Neural progenitor cell (in vitro differentiated cells): ENCODE results near the gene KLK14. TPM values are rescaled to one million over a fixed set of nuclear protein-coding genes. Genes with fewer than 3 reads are reported as not detected.

Experiments used
- DNase-seq: peaks from one replicate; pipeline ENCODE4 v3.0.0-alpha.2; 2016; ENCODE audit warnings: low spot score
- H2AFZ ChIP-seq: fragments of 200-600 bp; sonication (generic); replicated peaks from 2 replicates; pipeline ENCODE4 v1.6.1; 2016; ENCODE audit warnings: antibody characterized with exemption
- H3F3A ChIP-seq: fragments of 200-600 bp; sonication (generic); 2 replicates; pipeline ENCODE4 v1.6.1; 2016; ENCODE audit warnings: antibody characterized with exemption, low read depth
- H3K27ac ChIP-seq: fragments of 200-600 bp; sonication (generic); 2 replicates; pipeline ENCODE4 v1.5.1; 2016; ENCODE audit warnings: mild to moderate bottlenecking
- H3K27me3 ChIP-seq: fragments of 200-600 bp; sonication (generic); 2 replicates; pipeline ENCODE4 v1.6.1; 2016; ENCODE audit warnings: mild to moderate bottlenecking, moderate library complexity
- H3K36me3 ChIP-seq: fragments of 200-600 bp; sonication (generic); 2 replicates; pipeline ENCODE4 v1.5.1; 2016
- H3K4me1 ChIP-seq: fragments of 200-600 bp; sonication (generic); 2 replicates; pipeline ENCODE4 v1.6.1; 2016; ENCODE audit warnings: mixed run types
- H3K4me2 ChIP-seq: fragments of 200-600 bp; sonication (generic); 2 replicates; pipeline ENCODE4 v1.6.1; 2016
- H3K4me3 ChIP-seq: fragments of 200-600 bp; sonication (generic); 2 replicates; pipeline ENCODE4 v1.5.1; 2016
- H3K79me2 ChIP-seq: fragments of 200-600 bp; sonication (generic); 2 replicates; pipeline ENCODE4 v1.6.1; 2016; ENCODE audit warnings: low read depth
- H3K9ac ChIP-seq: fragments of 200-600 bp; sonication (generic); 2 replicates; pipeline ENCODE4 v1.6.1; 2016
- H3K9me3 ChIP-seq: fragments of 200-600 bp; sonication (generic); 2 replicates; pipeline ENCODE4 v1.5.1; 2016; ENCODE audit warnings: low read depth
- H4K20me1 ChIP-seq: fragments of 200-600 bp; sonication (generic); 2 replicates; pipeline ENCODE4 v1.6.1; 2016; ENCODE audit warnings: low read depth
- H3K27ac Mint-ChIP-seq: 3 replicates; pipeline ENCODE4 v1.8.0; 2021; ENCODE audit warnings: mixed read lengths
- H3K27me3 Mint-ChIP-seq: 2 replicates; pipeline ENCODE4 v1.8.0; 2022; ENCODE audit warnings: low read depth, mild to moderate bottlenecking, inconsistent platforms, moderate library complexity, mixed read lengths; ENCODE audit not compliant: insufficient read depth
- H3K36me3 Mint-ChIP-seq: 3 replicates; pipeline ENCODE4 v1.8.0; 2021; ENCODE audit warnings: mixed read lengths
- H3K4me1 Mint-ChIP-seq: 3 replicates; pipeline ENCODE4 v1.8.0; 2021; ENCODE audit warnings: mixed read lengths
- H3K4me3 Mint-ChIP-seq: 3 replicates; pipeline ENCODE4 v1.8.0; 2021; ENCODE audit warnings: mild to moderate bottlenecking, moderate library complexity, mixed read lengths
- H3K9me3 Mint-ChIP-seq: 3 replicates; pipeline ENCODE4 v1.8.0; 2020; ENCODE audit warnings: mixed read lengths
- EZH2 ChIP-seq: fragments of 200-600 bp; sonication (generic); IDR thresholded peaks from 2 replicates; pipeline ENCODE4 v1.6.1; 2017; ENCODE audit warnings: antibody characterized with exemption, mild to moderate bottlenecking, moderate library complexity
- EZH2phosphoT487 ChIP-seq: fragments of 200-600 bp; sonication (generic); IDR thresholded peaks from 2 replicates; pipeline ENCODE4 v1.6.1; 2017; ENCODE audit warnings: antibody characterized with exemption
- total RNA-seq: library from RNA; depleted of rRNA; stranded (reverse); fragments of >200 nt; gene quantifications from 2 replicates; pipeline ENCODE4 v1.2.3, GENCODE V29; 2015; ENCODE audit warnings: low replicate concordance
- TF ChIP-seq, protein P1 (sequence below): fragments of 200-600 bp; sonication (generic); IDR thresholded peaks from 2 replicates; pipeline ENCODE4 v1.5.1; 2017; ENCODE audit warnings: antibody characterized with exemption, mild to moderate bottlenecking

The KLK14 gene
- total RNA-seq, 1 donor from 2014 or later = not detected

- H3K9me3 Mint-ChIP-seq = no peaks in the 10 kb centered on the region
Measured at GRCh38 chr19:51123381-51123800, 40.7 kb upstream of the KLK14 start.

DNA sequence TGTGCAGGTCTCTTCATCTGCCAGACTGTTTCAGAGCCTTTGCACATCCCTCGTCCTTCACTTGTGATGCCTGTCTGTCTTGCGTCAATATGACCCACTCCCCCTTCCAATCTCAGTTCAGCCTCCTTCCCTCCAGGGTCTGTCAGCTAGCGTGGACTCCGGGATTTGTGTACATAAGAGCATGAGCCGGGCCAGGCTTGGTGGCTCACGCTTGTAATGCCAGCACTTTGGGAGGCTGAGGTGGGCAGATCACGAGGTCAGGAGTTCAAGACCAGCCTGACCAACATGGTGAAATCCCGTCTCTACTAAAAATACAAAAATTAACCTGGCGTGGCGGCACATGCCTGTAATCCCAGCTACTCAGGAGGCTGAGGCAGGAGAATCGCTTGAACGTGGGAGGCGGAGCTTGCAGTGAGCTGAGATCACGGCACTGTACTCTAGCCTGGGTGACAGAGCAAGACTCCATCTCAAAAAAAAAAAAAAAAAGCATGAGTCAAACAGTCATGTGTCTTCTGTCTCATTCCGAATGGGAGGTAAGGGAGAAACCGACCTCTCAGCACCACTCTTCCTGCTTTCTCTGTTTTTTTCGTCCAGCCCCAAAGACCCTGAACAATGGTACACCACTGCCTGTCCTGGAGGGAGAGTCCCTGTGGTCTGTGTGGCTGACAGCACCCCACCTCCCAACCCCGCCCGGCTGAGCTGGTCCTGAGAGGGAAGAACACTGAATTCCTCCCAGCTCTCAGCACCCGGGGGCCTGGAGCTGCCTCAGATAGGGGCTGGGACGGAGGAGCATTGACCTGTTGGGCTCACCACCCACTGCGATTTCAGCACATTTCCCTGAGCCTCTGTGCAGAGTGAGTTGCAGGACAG lies 39.7 kb upstream of the KLK14 start:
- Mint-ChIP-seq H3K27me3 (peaks cover 8% of the 10 kb centered on the region), H3K27ac (peak overlapping the region; percentile 76), H3K4me1 (no peaks in the 10 kb centered on the region)

More at GRCh38 chr19:51123381-51123800, 40.7 kb upstream of the KLK14 start:
- DNase-seq = no peak
- Histone ChIP-seq H3F3A (no peaks in the 10 kb centered on the region), H3K4me3 (no peak overlapping the region), H3K9ac (no peak overlapping the region), H3K4me1 (no peaks in the 10 kb centered on the region), H3K9me3 (no peaks in the 10 kb centered on the region), H3K27ac (no peak overlapping the region), H4K20me1 (no peaks in the 10 kb centered on the region), H3K79me2 (no peaks in the 10 kb centered on the region), H2AFZ (no peak overlapping the region), H3K4me2 (no peak overlapping the region), H3K27me3 (no peaks in the 10 kb centered on the region), H3K36me3 (no peaks in the 10 kb centered on the region)
- Mint-ChIP-seq H3K36me3 (no peaks in the 10 kb centered on the region), H3K27ac (no peak overlapping the region), H3K4me3 (no peak overlapping the region), H3K27me3 (peaks cover 8% of the 10 kb centered on the region), H3K4me1 (no peaks in the 10 kb centered on the region)
- TF ChIP-seq, protein P1, sequence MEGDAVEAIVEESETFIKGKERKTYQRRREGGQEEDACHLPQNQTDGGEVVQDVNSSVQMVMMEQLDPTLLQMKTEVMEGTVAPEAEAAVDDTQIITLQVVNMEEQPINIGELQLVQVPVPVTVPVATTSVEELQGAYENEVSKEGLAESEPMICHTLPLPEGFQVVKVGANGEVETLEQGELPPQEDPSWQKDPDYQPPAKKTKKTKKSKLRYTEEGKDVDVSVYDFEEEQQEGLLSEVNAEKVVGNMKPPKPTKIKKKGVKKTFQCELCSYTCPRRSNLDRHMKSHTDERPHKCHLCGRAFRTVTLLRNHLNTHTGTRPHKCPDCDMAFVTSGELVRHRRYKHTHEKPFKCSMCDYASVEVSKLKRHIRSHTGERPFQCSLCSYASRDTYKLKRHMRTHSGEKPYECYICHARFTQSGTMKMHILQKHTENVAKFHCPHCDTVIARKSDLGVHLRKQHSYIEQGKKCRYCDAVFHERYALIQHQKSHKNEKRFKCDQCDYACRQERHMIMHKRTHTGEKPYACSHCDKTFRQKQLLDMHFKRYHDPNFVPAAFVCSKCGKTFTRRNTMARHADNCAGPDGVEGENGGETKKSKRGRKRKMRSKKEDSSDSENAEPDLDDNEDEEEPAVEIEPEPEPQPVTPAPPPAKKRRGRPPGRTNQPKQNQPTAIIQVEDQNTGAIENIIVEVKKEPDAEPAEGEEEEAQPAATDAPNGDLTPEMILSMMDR = no peak
- TF ChIP-seq EZH2phosphoT487 (no peak), EZH2 (no peak)

GRCh38 chr19:51121257-51121656 lies 38.6 kb upstream of the KLK14 start:
- Mint-ChIP-seq H3K27me3 (peaks cover 11% of the 10 kb centered on the region), H3K36me3 (no peaks in the 10 kb centered on the region), H3K9me3 (no peaks in the 10 kb centered on the region), H3K4me3 (no peak overlapping the region), H3K4me1 (no peaks in the 10 kb centered on the region), H3K27ac (no peak overlapping the region)
- H3K27ac ChIP-seq = no peak overlapping the region
- H3K36me3 ChIP-seq = no peaks in the 10 kb centered on the region
- no peaks in the 10 kb centered on the region for H3K9me3 ChIP-seq
- TF ChIP-seq, protein P1 = no peak
- TF ChIP-seq EZH2phosphoT487 = no peak
- TF ChIP-seq EZH2 = no peak
- H4K20me1 ChIP-seq = no peaks in the 10 kb centered on the region
- no peaks in the 10 kb centered on the region for H3K79me2 ChIP-seq
- DNase-seq = no peak
- no peak overlapping the region for H3K4me3 ChIP-seq
- no peak overlapping the region for H3K9ac ChIP-seq
- H3K4me2 ChIP-seq = no peak overlapping the region
- H3K4me1 ChIP-seq = no peaks in the 10 kb centered on the region
- peaks cover 13% of the 10 kb centered on the region for H3K27me3 ChIP-seq
- H2AFZ ChIP-seq = no peak overlapping the region
- H3F3A ChIP-seq = no peaks in the 10 kb centered on the region

More for the DNA sequence above, 39.7 kb upstream of the KLK14 start:
- no peaks in the 10 kb centered on the region for H3K4me1 ChIP-seq
- no peak overlapping the region for H2AFZ ChIP-seq
- H3K9me3 ChIP-seq = no peaks in the 10 kb centered on the region
- H3K36me3 Mint-ChIP-seq = no peaks in the 10 kb centered on the region
- H3K4me3 Mint-ChIP-seq = no peak overlapping the region
- H4K20me1 ChIP-seq = no peaks in the 10 kb centered on the region
- no peak overlapping the region for H3K9ac ChIP-seq
- H3K27me3 ChIP-seq = peaks cover 2% of the 10 kb centered on the region
- no peaks in the 10 kb centered on the region for H3K36me3 ChIP-seq
- no peak overlapping the region for H3K27ac ChIP-seq
- no peaks in the 10 kb centered on the region for H3F3A ChIP-seq
- TF ChIP-seq, protein P1 = no peak
- TF ChIP-seq EZH2 (no peak), EZH2phosphoT487 (no peak)
- H3K4me3 ChIP-seq = no peak overlapping the region
- no peaks in the 10 kb centered on the region for H3K9me3 Mint-ChIP-seq
- H3K4me2 ChIP-seq = no peak overlapping the region
- no peak for DNase-seq
- no peaks in the 10 kb centered on the region for H3K79me2 ChIP-seq
